Hepatocyte (in vitro differentiated cells): ENCODE measurements around the gene LSM6. TPM values are rescaled to one million over a fixed set of nuclear protein-coding genes. Genes with fewer than 3 reads are reported as not detected.

Experiments
- DNase-seq: peaks from one replicate; pipeline ENCODE4 v3.0.0-alpha.2; 2016; ENCODE audit warnings: low spot score
- H2AFZ ChIP-seq: fragments of 200-600 bp; sonication (generic); 2 replicates; pipeline ENCODE4 v1.6.0; 2016; ENCODE audit warnings: antibody characterized with exemption, mild to moderate bottlenecking
- H3K27ac ChIP-seq: fragments of 200-600 bp; sonication (generic); 2 replicates; pipeline ENCODE4 v1.5.1; 2016; ENCODE audit warnings: mild to moderate bottlenecking
- H3K27me3 ChIP-seq: fragments of 200-600 bp; sonication (generic); 2 replicates; pipeline ENCODE4 v1.6.1; 2016
- H3K36me3 ChIP-seq: fragments of 200-600 bp; sonication (generic); replicated peaks from 2 replicates; pipeline ENCODE4 v1.5.1; 2016; ENCODE audit warnings: low read depth; ENCODE audit not compliant: insufficient read depth
- H3K4me1 ChIP-seq: fragments of 200-600 bp; sonication (generic); 2 replicates; pipeline ENCODE4 v1.5.1; 2016; ENCODE audit warnings: mild to moderate bottlenecking, moderate library complexity; ENCODE audit not compliant: insufficient read depth
- H3K4me2 ChIP-seq: fragments of 200-600 bp; sonication (generic); 2 replicates; pipeline ENCODE4 v1.6.0; 2016
- H3K4me3 ChIP-seq: fragments of 200-600 bp; sonication (generic); 2 replicates; pipeline ENCODE4 v1.5.1; 2016; ENCODE audit warnings: mild to moderate bottlenecking
- H3K79me2 ChIP-seq: fragments of 200-600 bp; sonication (generic); 2 replicates; pipeline ENCODE4 v1.6.0; 2017; ENCODE audit warnings: mild to moderate bottlenecking
- H3K9me2 ChIP-seq: fragments of 200-600 bp; sonication (generic); replicated peaks from 2 replicates; pipeline ENCODE4 v1.6.0; 2017; ENCODE audit warnings: mild to moderate bottlenecking; ENCODE audit not compliant: insufficient read depth
- H3K9me3 ChIP-seq: fragments of 200-600 bp; sonication (generic); 2 replicates; pipeline ENCODE4 v1.5.1; 2016; ENCODE audit warnings: low read depth, mild to moderate bottlenecking
- H4K20me1 ChIP-seq: fragments of 200-600 bp; sonication (generic); 2 replicates; pipeline ENCODE4 v1.6.0; 2016; ENCODE audit warnings: mild to moderate bottlenecking; ENCODE audit not compliant: insufficient read depth, poor library complexity, severe bottlenecking
- CTCF ChIP-seq: fragments of 200-600 bp; sonication (generic); IDR thresholded peaks from 2 replicates; pipeline ENCODE4 v1.5.1; 2016; ENCODE audit warnings: antibody characterized with exemption, mild to moderate bottlenecking; ENCODE audit not compliant: poor library complexity
- EZH2 ChIP-seq: fragments of 200-600 bp; sonication (generic); IDR thresholded peaks from 2 replicates; pipeline ENCODE4 v1.6.1; 2016; ENCODE audit warnings: antibody characterized with exemption, mild to moderate bottlenecking, borderline replicate concordance
- EZH2phosphoT487 ChIP-seq: fragments of 200-600 bp; sonication (generic); IDR thresholded peaks from one replicate; pipeline ENCODE4 v1.6.1; 2018; ENCODE audit warnings: antibody characterized with exemption, mild to moderate bottlenecking, low read depth, moderate library complexity; ENCODE audit not compliant: unreplicated experiment, severe bottlenecking
- WGBS: methylation state at CpG from one replicate; pipeline ENCODE4 v1.1.6; 2016; ENCODE audit warnings: low lambda C conversion rate; ENCODE audit errors: missing lambda C conversion rate; 5-methylcytosine and 5-hydroxymethylcytosine counted together
- polyA plus RNA-seq: library from polyadenylated mRNA; unstranded; fragments of >200 nt; fragmentation: Nextera tagmentation; extraction: Ambion mirVana; gene quantifications from 2 replicates; pipeline ENCODE4 v1.2.1, GENCODE V29; 2016
- total RNA-seq: library from RNA; depleted of rRNA; stranded (reverse); fragments of >200 nt; gene quantifications from 2 replicates; pipeline ENCODE4 v1.2.3, GENCODE V29; 2014

Gene LSM6
- total and polyA plus RNA-seq, 2 experiments from 2014 or later: 51.0 to 75.5 TPM

GRCh38 chr4:146186596-146186995 lies 11.1 kb downstream of the LSM6 start:
- Histone ChIP-seq H3K9me2 (no peaks in the 10 kb centered on the region), H3K4me3 (no peak overlapping the region), H2AFZ (no peak overlapping the region), H3K9me3 (no peaks in the 10 kb centered on the region), H4K20me1 (no peaks in the 10 kb centered on the region), H3K36me3 (peaks cover 5% of the 10 kb centered on the region), H3K27ac (no peak overlapping the region), H3K4me2 (no peak overlapping the region), H3K27me3 (no peaks in the 10 kb centered on the region), H3K79me2 (peaks cover 20% of the 10 kb centered on the region), H3K4me1 (no peaks in the 10 kb centered on the region)
- DNase-seq: no peak
- TF ChIP-seq EZH2 (no peak), EZH2phosphoT487 (no peak), CTCF (no peak)
- WGBS: 87% methylated on average over 3 of the region's 3 CpGs

DNA sequence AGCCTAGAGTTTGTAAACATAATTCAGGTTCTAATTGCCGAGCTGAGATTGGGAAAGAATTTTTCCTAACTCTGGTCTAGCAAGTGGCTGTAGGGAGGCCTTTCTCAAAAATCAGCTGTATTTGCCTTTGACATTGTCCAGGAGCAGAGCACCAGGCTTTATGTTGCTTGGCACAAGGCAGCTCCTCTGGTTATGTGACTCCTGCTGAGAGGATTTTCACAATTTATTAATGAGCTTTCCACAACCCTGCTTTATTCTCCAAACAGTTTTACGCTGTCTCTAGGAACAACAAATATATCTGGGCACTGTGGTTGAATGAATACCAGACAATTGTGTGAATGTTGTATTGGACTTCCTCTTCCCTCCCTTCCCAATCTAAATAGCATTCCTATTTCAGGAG lies 14.9 kb downstream of the LSM6 start:
- 84% methylated on average over 2 of the region's 2 CpGs for WGBS
- no peak for DNase-seq

DNA sequence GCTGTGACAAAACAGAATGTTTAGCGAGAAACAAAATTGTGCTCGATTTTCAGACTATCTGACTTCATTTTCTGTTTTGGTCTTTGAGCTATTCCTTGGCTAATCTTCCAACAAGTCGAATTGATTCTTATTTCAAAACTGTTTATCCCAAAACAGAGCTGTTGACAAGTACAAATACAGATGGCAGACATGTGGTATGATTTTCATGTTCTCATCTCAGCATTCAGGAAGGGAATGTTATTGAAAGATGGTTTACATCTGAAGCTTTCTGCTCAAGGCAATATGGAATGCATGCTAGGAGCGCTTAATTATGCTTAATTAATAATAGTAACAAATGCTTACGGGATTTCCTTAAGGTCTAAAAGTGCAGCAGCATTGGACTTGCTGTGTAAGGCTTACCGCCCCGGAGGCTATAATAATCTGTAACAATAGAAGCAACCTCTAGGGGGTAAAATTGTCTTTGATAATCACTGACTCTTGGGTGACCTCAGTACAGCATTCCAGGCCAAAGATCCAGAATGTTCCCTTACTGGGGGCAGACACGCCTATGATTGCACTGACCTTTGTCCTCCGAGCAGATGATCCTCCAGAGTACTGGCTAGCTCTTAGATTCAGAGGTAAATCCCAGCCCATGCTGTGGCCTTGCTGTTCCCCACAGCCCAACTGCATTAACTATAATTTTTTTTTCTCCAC lies 16.4 kb downstream of the LSM6 start:
- peak; percentile 47 for DNase-seq
- Histone ChIP-seq H4K20me1 (no peaks in the 10 kb centered on the region), H3K4me1 (no peaks in the 10 kb centered on the region), H3K36me3 (no peaks in the 10 kb centered on the region), H3K79me2 (no peaks in the 10 kb centered on the region), H2AFZ (no peak overlapping the region), H3K9me2 (no peaks in the 10 kb centered on the region), H3K4me2 (no peak overlapping the region), H3K27me3 (no peaks in the 10 kb centered on the region), H3K4me3 (no peak overlapping the region), H3K27ac (peak overlapping the region; percentile 73), H3K9me3 (no peaks in the 10 kb centered on the region)
- TF ChIP-seq CTCF: no peak
- no peak for TF ChIP-seq EZH2phosphoT487
- no peak for TF ChIP-seq EZH2
- WGBS: 73% methylated on average over 9 of the region's 9 CpGs

More for the DNA sequence above, 14.9 kb downstream of the LSM6 start:
- no peak overlapping the region for H2AFZ ChIP-seq
- no peak for TF ChIP-seq CTCF
- no peak for TF ChIP-seq EZH2
- no peak for TF ChIP-seq EZH2phosphoT487
- H3K79me2 ChIP-seq: no peaks in the 10 kb centered on the region
- no peaks in the 10 kb centered on the region for H3K27me3 ChIP-seq
- no peaks in the 10 kb centered on the region for H3K9me3 ChIP-seq
- H3K4me3 ChIP-seq: no peak overlapping the region
- H3K4me1 ChIP-seq: no peaks in the 10 kb centered on the region
- no peak overlapping the region for H3K27ac ChIP-seq
- no peaks in the 10 kb centered on the region for H3K36me3 ChIP-seq
- no peaks in the 10 kb centered on the region for H4K20me1 ChIP-seq
- H3K9me2 ChIP-seq: no peaks in the 10 kb centered on the region
- H3K4me2 ChIP-seq: no peak overlapping the region

DNA sequence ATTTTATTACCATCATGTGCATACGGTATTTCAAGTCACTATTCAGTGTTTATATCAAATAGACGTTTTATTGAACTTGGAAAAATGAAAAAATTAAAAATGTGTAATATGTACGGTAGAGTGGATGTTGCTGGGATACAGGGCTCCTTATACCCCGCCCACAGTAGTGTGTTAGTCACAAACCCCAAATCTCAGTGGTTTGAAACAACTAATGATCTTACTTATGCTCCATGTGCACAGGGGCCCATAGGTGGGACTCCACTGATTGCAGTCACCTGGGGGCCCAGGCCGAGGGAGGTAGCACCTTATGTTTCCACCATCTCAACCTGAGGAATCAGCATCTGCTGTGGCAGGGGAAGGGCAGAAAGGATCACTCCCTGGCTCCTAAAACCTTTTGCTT lies 18.1 kb downstream of the LSM6 start:
- Histone ChIP-seq H3K79me2 (no peaks in the 10 kb centered on the region), H3K4me1 (no peaks in the 10 kb centered on the region), H3K4me3 (no peak overlapping the region), H3K9me3 (no peaks in the 10 kb centered on the region), H3K27me3 (no peaks in the 10 kb centered on the region), H4K20me1 (no peaks in the 10 kb centered on the region), H3K36me3 (no peaks in the 10 kb centered on the region), H2AFZ (no peak overlapping the region), H3K4me2 (no peak overlapping the region), H3K9me2 (no peaks in the 10 kb centered on the region), H3K27ac (no peak overlapping the region)
- TF ChIP-seq EZH2phosphoT487 (no peak), CTCF (no peak), EZH2 (no peak)
- 83% methylated on average over 5 of the region's 5 CpGs for WGBS
- no peak for DNase-seq
